Measurements from ENCODE around the gene AFTPH.
"Not testable (repeated sequence)": the region's sequence is repeated elsewhere in the genome, so short reads cannot be mapped to it uniquely, and the experiment has no call there.

AFTPH gene

DNA sequence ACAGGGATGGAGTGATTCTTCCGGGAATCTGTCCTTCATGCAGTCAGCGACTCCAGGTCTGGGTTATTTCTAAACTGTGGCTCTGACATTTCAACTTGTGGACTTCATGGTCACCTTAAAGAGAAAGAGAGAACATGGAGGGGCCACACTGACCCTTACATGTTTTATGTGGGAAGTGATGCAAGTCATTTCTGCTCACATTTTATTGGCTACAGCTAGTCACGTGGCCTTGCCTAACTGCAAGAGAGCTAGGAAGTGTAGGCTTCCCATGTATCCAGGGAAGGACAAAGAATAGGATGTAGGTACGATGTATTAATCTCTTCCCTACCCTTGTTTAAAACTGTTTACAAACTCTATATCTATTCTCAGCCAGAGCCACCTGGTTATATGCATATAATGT lies 30.3 kb upstream of the AFTPH start:
- DNase-seq (ENCODE audit: low read depth), result no peak

- DNase-seq (ENCODE audit: low read depth), result no peak
Observed at GRCh38 chr2:64498438-64498837, 25.7 kb upstream of the AFTPH start.

DNA sequence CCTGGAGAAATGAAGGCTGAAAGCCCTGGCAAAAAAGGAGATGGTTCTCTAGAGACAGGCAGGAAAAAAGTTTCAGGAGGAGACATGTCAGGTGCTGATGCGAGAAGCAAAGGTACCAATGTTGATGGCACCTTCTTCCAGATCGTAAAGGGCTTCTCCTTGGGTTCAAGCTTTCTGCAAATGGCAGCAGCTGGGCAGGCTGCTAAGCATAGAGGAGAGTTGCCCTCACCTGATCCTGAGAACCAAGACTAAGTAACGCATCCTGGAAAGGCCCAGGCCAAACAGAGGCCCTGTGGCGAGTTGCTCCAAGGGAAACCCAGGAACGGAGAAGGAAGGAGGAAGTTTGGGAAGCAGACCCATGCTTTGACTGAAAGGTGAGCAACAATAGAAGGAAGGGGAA lies 23.6 kb upstream of the AFTPH start:
- DNase-seq (ENCODE audit: low read depth), result no peak

GRCh38 chr2:64501946-64502345 lies 22.2 kb upstream of the AFTPH start:
- no peak for DNase-seq (ENCODE audit: low read depth)

GRCh38 chr2:64502860-64503259 lies 21.3 kb upstream of the AFTPH start:
- no peak for DNase-seq (ENCODE audit: low read depth)

GRCh38 chr2:64504774-64505720 lies 19.1 kb upstream of the AFTPH start:
- no peak for DNase-seq (ENCODE audit: low read depth)

DNA sequence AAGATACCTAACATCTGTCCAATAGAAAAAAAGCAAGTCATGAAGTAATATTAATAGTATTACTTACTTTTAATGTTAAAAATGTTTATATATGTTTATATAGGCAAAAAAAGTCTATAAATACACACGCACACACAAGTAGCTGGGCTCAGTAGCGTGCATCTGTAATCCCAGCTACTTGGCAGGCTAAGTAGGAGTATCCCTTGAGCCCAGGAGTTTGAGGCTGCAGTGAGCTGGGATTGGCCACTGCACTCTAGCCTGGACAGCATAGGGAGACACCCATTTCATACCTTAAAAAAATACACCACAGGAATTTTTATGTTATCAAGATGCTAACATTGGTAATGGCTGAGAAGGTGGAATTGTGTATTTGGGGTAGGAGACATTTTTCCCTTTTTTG lies 17.4 kb upstream of the AFTPH start:
- DNase-seq (ENCODE audit: low read depth), result no peak

DNA sequence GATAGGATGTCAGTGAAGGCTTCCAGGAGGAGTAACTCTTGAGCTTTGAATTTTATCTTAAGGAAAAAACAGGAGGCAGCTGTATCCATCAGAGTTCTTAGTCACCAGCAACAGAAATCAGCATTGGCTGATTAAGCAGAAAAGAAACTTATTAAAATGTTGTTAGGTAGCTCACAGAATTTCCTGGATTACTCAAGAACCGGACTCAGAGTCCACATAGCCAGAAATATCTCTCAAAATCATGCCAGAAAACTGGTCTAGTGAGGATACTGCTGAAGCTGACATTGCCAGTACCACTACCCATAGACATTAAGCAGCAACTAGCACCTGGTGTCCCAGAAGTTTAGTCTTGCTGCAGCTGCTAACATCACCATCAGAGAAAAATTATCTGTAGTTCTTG lies 10.1 kb upstream of the AFTPH start:
- DNase-seq (ENCODE audit: low read depth), result no peak

- DNase-seq (ENCODE audit: low read depth), result no peak
Observed at GRCh38 chr2:64515086-64515485, 9.0 kb upstream of the AFTPH start.

DNA sequence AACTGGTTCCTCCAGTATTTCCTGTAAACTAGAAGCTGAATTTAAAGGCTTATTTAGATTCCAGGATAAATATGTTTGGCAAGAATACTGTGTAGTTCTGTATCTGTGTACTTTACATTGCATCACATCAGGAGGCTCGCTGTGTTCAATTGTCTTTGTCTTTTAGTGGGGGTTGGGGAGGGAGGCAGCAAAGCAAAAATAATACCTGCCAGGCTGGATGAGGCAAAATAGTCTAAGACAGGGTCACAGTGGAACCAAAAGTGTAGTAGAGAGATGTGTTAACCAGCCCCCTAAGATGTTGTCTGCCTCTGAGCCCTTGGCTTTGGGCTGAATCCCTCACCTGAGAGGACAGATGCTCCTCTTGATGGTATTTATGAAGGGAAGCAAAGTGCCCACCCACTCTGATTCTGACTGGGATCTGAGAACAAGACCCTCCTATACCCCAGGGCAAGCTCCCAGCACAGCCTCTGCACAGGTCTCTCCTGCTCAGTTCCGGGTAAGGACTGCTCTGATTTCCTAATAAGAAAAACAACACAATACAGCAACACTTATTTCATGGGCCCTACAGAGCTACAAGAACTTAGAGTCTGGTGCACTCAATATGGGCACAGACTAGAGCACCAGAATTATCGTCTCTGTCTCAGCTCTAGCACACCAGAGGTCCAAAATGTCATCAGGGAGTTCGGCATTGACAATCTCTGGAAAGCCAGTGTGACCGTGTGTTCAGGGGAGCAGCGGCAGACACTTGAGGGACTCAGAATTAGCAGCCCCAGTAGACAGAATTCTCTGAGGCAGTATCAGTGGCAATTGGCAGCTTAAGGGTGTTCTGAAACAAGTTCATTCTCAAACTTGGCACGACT lies 7.2 kb upstream of the AFTPH start:
- DNase-seq (ENCODE audit: low read depth), result no peak

- DNase-seq (ENCODE audit: low read depth), result no peak
Observed at GRCh38 chr2:64517511-64517884, 6.6 kb upstream of the AFTPH start.

DNA sequence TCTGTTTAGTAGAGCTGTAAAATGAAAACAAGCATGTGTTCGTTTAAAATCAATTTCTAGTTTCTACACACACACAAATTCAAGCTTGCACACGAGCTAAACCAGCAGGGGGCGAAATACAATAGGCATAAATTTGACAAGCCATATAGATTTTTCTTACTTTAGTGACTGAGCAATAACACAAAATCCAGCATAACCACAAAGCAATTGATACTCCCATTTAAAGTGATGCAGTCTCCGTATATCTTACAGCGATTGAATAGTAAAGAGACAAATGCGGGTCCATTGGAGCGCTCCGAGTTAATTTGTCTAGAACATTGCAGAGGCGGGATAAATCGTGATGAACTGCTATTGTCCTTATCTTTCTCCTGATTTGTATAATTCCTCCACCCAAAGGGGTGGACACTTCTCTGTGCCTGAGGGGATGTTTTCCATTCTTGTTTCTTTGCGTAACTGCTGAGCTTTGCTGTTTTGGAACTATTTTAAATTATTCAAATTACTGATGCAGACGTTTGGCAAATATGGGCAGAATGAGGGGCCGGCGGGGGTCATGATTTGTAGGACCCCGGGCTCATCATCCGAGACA lies 1.2 kb upstream of the AFTPH start:
- DNase-seq (ENCODE audit: low read depth), result peak; percentile 49

- DNase-seq (ENCODE audit: low read depth), result peak; percentile 30
Observed at GRCh38 chr2:64524604-64525316, 632 bp downstream of the AFTPH start.

GRCh38 chr2:64525317-64525613 lies 1.1 kb downstream of the AFTPH start:
- DNase-seq (ENCODE audit: low read depth), result no peak

DNA sequence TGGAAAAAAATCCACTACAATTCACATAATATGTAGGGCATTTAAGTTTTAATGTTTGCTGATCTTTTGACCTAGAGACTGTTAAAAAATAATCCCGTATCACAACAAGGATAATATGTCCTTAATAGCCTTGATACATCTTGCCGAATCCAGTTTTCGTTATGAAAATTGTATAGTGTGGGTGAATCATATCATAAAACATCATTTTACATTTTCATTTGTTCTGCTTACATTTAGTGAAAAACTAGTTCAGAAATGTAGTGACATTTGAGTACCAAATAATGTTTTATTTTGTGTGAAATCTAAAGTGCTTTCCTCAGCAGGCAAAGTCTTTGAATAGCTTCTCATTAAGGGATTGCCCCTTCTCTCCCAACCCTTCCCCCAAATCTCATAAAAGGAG lies 1.9 kb downstream of the AFTPH start:
- DNase-seq (ENCODE audit: low read depth), result no peak

- not testable (repeated sequence) for DNase-seq (ENCODE audit: low read depth)
Observed at GRCh38 chr2:64530946-64531345, 6.8 kb downstream of the AFTPH start.

- DNase-seq (ENCODE audit: low read depth), result no peak
Observed at GRCh38 chr2:64532030-64532429, 7.9 kb downstream of the AFTPH start.

DNA sequence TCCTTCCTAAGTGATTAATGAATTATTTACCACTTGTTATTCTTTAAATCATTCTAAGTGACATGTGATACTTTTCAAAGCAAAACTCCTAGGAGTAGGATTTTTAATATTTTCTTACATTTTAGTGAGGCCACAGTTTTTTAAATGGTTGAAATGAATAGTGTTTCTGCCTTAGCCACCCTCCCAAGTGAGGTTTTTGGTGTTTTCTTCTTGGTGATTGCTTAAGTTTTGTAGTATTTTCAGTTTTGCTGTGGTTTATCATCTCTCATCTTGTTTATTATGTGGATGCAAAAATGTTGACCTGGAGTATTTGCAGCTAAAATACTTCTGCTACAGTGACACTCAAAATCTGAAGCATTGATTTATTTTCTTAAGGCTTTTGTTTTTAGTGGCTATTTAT lies 9.8 kb downstream of the AFTPH start:
- DNase-seq (ENCODE audit: low read depth), result no peak

DNA sequence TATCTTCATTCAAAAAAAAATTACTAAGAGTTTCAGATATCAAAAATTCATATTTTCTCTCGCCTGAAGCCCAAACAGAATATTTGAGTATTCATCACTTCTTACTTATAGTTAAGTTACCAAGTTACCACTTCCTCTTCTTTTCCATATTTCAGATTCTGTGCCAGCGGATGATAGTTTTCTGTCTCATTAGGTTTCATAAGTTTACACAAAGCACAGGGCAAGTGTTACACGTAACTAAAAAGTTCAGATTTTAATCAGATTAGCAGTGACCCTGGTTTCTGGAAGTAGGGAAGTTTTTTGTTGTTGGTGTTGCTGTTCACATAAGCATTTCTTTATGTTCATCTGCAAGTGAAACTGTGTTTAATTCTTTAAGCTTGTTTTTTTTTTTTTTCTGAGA lies 10.2 kb downstream of the AFTPH start:
- DNase-seq (ENCODE audit: low read depth), result no peak

GRCh38 chr2:64535024-64535423 lies 10.9 kb downstream of the AFTPH start:
- DNase-seq (ENCODE audit: low read depth), result no peak

- DNase-seq (ENCODE audit: low read depth), result no peak
Observed at GRCh38 chr2:64537991-64538390, 13.9 kb downstream of the AFTPH start.

- no peak for DNase-seq (ENCODE audit: low read depth)
Observed at GRCh38 chr2:64538764-64539433, 14.8 kb downstream of the AFTPH start.
